ENCODE data around the gene PDE11A.

PDE11A gene

GRCh38 chr2:177660742-177661141 lies 411.8 kb downstream of the PDE11A start:
- no peak for DNase-seq

GRCh38 chr2:177658309-177658708 lies 414.3 kb downstream of the PDE11A start:
- DNase-seq = no peak

GRCh38 chr2:177651833-177652232 lies 420.7 kb downstream of the PDE11A start:
- DNase-seq = no peak

- DNase-seq = no peak
Observed at GRCh38 chr2:177649568-177650518, 422.7 kb downstream of the PDE11A start.

- no peak for DNase-seq
Observed at GRCh38 chr2:177646791-177647190, 425.8 kb downstream of the PDE11A start.

GRCh38 chr2:177646241-177646640 lies 426.3 kb downstream of the PDE11A start:
- no peak for DNase-seq

GRCh38 chr2:177641331-177641730 lies 431.2 kb downstream of the PDE11A start:
- DNase-seq = no peak

- DNase-seq = no peak
Observed at GRCh38 chr2:177640423-177640822, 432.2 kb downstream of the PDE11A start.

- no peak for DNase-seq
Observed at GRCh38 chr2:177639262-177639914, 433.2 kb downstream of the PDE11A start.

- DNase-seq = no peak
Observed at GRCh38 chr2:177638507-177638906, 434.1 kb downstream of the PDE11A start.

- no peak for DNase-seq
Observed at GRCh38 chr2:177636672-177637071, 435.9 kb downstream of the PDE11A start.

GRCh38 chr2:177635696-177636095 lies 436.9 kb downstream of the PDE11A start:
- no peak for DNase-seq

GRCh38 chr2:177633910-177634294 lies 438.7 kb downstream of the PDE11A start:
- no peak for DNase-seq

GRCh38 chr2:177633111-177633510 lies 439.5 kb downstream of the PDE11A start:
- DNase-seq = no peak

GRCh38 chr2:177631680-177632079 lies 440.9 kb downstream of the PDE11A start:
- DNase-seq = no peak

GRCh38 chr2:177629357-177630024 lies 443.1 kb downstream of the PDE11A start:
- DNase-seq = no peak

GRCh38 chr2:177628831-177629230 lies 443.7 kb downstream of the PDE11A start:
- DNase-seq = no peak

GRCh38 chr2:177625744-177626650 lies 446.6 kb downstream of the PDE11A start:
- DNase-seq = no peak

- no peak for DNase-seq
Observed at GRCh38 chr2:177622521-177622920, 450.1 kb downstream of the PDE11A start.

GRCh38 chr2:177619986-177620385 lies 452.6 kb downstream of the PDE11A start:
- no peak for DNase-seq

GRCh38 chr2:177619461-177619860 lies 453.1 kb downstream of the PDE11A start:
- no peak for DNase-seq
